ENCODE data around the gene SCO1. TPM values are rescaled to one million over a fixed set of nuclear protein-coding genes. Genes with fewer than 3 reads are reported as not detected.
"Not testable (repeated sequence)": the region's sequence is repeated elsewhere in the genome, so short reads cannot be mapped to it uniquely, and the experiment has no call there.

Gene SCO1
- total and polyA plus RNA-seq, 8 donors: 3.3 to 12.4 (median 9.4) TPM

- Histone ChIP-seq H3K4me1 (no peaks in the 10 kb centered on the region), H3K36me3 (peaks cover 3 to 14% (median 9%) of the 10 kb centered on the region in 3 donors), H3K9me3 (no peaks in the 10 kb centered on the region), H3K4me3 (no peak overlapping the region), H3K27ac (no peak overlapping the region), H3K27me3 (no peaks in the 10 kb centered on the region)
- FAIRE-seq: no peak
- no peak for ATAC-seq
- no peak for TF ChIP-seq CTCF (IDR thresholded peaks at IDR 0.05)
- intact Hi-C loops (cut with DNase I): no loop called here
- 91 to 95% methylated on average over 2 of the region's 2 CpGs for WGBS, 2 donors
- no peak for DNase-seq
These were observed 16.0 kb upstream of the SCO1 start for GRCh38 chr17:10713318-10713717.

GRCh38 chr17:10705727-10706126 is 8.4 kb upstream of the SCO1 start:
- ATAC-seq: no peak
- DNase-seq: no peak
- Histone ChIP-seq H3K36me3 (peaks cover 0 to 15% (median 6%) of the 10 kb centered on the region in 3 donors), H3K4me1 (peaks cover 0 to 5% (median 0%) of the 10 kb centered on the region in 3 donors), H3K4me3 (no peak overlapping the region), H3K27me3 (no peaks in the 10 kb centered on the region), H3K27ac (no peak overlapping the region), H3K9me3 (no peaks in the 10 kb centered on the region)
- WGBS, 2 donors: 87 to 88% methylated on average over 5 of the region's 5 CpGs
- TF ChIP-seq CTCF (IDR thresholded peaks at IDR 0.05): no peak
- FAIRE-seq: no peak
- intact Hi-C loops (cut with DNase I): no loop called here

GRCh38 chr17:10702574-10702973 is 5.2 kb upstream of the SCO1 start:
- intact Hi-C loops (cut with DNase I): no loop called here
- H3K4me1 ChIP-seq: peaks cover 0 to 12% (median 6%) of the 10 kb centered on the region in 3 donors
- WGBS, 2 donors: 67 to 71% methylated on average over 2 of the region's 2 CpGs
- H3K36me3 ChIP-seq: peaks cover 0 to 12% (median 2%) of the 10 kb centered on the region in 3 donors
- no peaks in the 10 kb centered on the region for H3K27me3 ChIP-seq
- TF ChIP-seq CTCF (IDR thresholded peaks at IDR 0.05): no peak
- H3K4me3 ChIP-seq: no peak overlapping the region
- H3K27ac ChIP-seq: no peak overlapping the region
- no peak for FAIRE-seq
- H3K9me3 ChIP-seq: no peaks in the 10 kb centered on the region
- ATAC-seq: no peak
- no peak for DNase-seq

GRCh38 chr17:10699856-10700255 is 2.5 kb upstream of the SCO1 start:
- no peak for TF ChIP-seq CTCF (IDR thresholded peaks at IDR 0.05)
- DNase-seq (no peak), ATAC-seq (no peak), FAIRE-seq (no peak)
- intact Hi-C loops (cut with DNase I): no loop called here
- Histone ChIP-seq H3K4me3 (no peak overlapping the region), H3K36me3 (no peaks in the 10 kb centered on the region), H3K4me1 (peaks cover 6 to 19% (median 7%) of the 10 kb centered on the region in 3 donors), H3K9me3 (no peaks in the 10 kb centered on the region), H3K27ac (no peak overlapping the region), H3K27me3 (no peaks in the 10 kb centered on the region)
- WGBS, 2 donors: 85 to 95% methylated on average over 1 of the region's 1 CpG

- Histone ChIP-seq H3K27me3 (no peaks in the 10 kb centered on the region), H3K27ac (peak overlapping the region; percentile 94 to 97 (median 95)), H3K9me3 (no peaks in the 10 kb centered on the region), H3K4me3 (peak overlapping the region; percentile 75 to 100 (median 96)), H3K4me1 (peaks cover 6 to 19% (median 7%) of the 10 kb centered on the region in 3 donors), H3K36me3 (no peaks in the 10 kb centered on the region)
- FAIRE-seq (no peak), DNase-seq (no peak), ATAC-seq (peak; percentile 17 to 36 (median 26))
- WGBS, 2 donors: 2 to 3% methylated on average over 18 of the region's 18 CpGs
- TF ChIP-seq CTCF (IDR thresholded peaks at IDR 0.05): no peak
- intact Hi-C loops (cut with DNase I): no loop called here
These were observed 924 bp upstream of the SCO1 start for GRCh38 chr17:10698096-10698818.

GRCh38 chr17:10695875-10696407 is 1.4 kb downstream of the SCO1 start:
- Histone ChIP-seq H3K4me1 (peaks cover 6 to 14% (median 7%) of the 10 kb centered on the region in 3 donors), H3K36me3 (peaks cover 0 to 17% (median 0%) of the 10 kb centered on the region in 3 donors), H3K4me3 (peak overlapping the region in 1 of 4 donors; percentile 99)
- ATAC-seq; intact Hi-C loops (cut with DNase I); H3K27me3 ChIP-seq; H3K27ac ChIP-seq; FAIRE-seq; DNase-seq; H3K9me3 ChIP-seq: not testable (repeated sequence)
- 85% methylated on average over 17 of the region's 17 CpGs for WGBS, 2 donors

All from pancreas (tissue), 10 donors.